ENCODE data around the gene ABR.
"Not testable (repeated sequence)": the region's sequence is repeated elsewhere in the genome, so short reads cannot be mapped to it uniquely, and the experiment has no call there.

Gene ABR

DNA sequence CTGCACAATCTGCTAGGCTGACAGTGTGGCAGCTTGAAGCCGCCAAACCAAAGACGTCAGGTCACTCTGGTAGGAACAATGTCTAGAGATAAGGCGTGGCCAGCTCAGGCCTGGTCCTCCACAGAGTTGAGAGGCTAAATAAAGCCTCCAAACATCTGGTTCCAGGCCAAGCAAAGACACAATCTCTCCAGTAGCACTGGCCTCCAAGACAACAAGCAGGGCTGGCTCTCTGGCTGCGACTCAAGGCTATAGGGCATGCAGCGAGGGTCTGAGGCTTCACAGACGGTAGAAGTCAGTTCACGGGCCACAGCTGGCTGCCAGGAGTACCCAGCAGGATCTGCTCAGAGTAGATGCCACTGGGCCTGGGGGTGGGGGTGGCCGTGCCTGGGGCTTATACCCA is 75.6 kb downstream of the ABR start:
- H3K9ac ChIP-seq (ENCODE audit: low read length), result no peak overlapping the region
- H3K4me1 ChIP-seq (ENCODE audit: control insufficient read depth, insufficient read depth, low read length), result peaks cover 10% of the 10 kb centered on the region
- H3K4me3 ChIP-seq (ENCODE audit: low read depth, low read length), result no peak overlapping the region
- peaks cover 3% of the 10 kb centered on the region for H3K36me3 ChIP-seq (ENCODE audit: control insufficient read depth, insufficient read depth, low read length)
- no peak overlapping the region for H3K27ac ChIP-seq (ENCODE audit: low read depth, low read length)
- H3K9me3 ChIP-seq (ENCODE audit: control insufficient read depth, insufficient read depth, low read depth, low read length), result peaks cover 2% of the 10 kb centered on the region; the same call in 1 of the 2 replicates
- H3K27me3 ChIP-seq (ENCODE audit: control insufficient read depth, insufficient read depth, low read length), result peaks cover 14% of the 10 kb centered on the region

- Histone ChIP-seq H3K9me3 (ENCODE audit: control insufficient read depth, insufficient read depth, low read depth, low read length) (peaks cover 2% of the 10 kb centered on the region; the same call in 1 of the 2 replicates), H3K27ac (ENCODE audit: low read depth, low read length) (no peak overlapping the region), H3K4me3 (ENCODE audit: low read depth, low read length) (no peak overlapping the region), H3K9ac (ENCODE audit: low read length) (no peak overlapping the region), H3K27me3 (ENCODE audit: control insufficient read depth, insufficient read depth, low read length) (no peaks in the 10 kb centered on the region), H3K4me1 (ENCODE audit: control insufficient read depth, insufficient read depth, low read length) (no peaks in the 10 kb centered on the region), H3K36me3 (ENCODE audit: control insufficient read depth, insufficient read depth, low read length) (peaks cover 7% of the 10 kb centered on the region)
These were observed 79.4 kb downstream of the ABR start for GRCh38 chr17:1100382-1100781.

- Histone ChIP-seq H3K27ac (ENCODE audit: low read depth, low read length) (no peak overlapping the region), H3K36me3 (ENCODE audit: control insufficient read depth, insufficient read depth, low read length) (peaks cover 7% of the 10 kb centered on the region), H3K4me3 (ENCODE audit: low read depth, low read length) (no peak overlapping the region), H3K4me1 (ENCODE audit: control insufficient read depth, insufficient read depth, low read length) (no peaks in the 10 kb centered on the region), H3K27me3 (ENCODE audit: control insufficient read depth, insufficient read depth, low read length) (no peaks in the 10 kb centered on the region), H3K9me3 (ENCODE audit: control insufficient read depth, insufficient read depth, low read depth, low read length) (peaks cover 2% of the 10 kb centered on the region; the same call in 1 of the 2 replicates), H3K9ac (ENCODE audit: low read length) (no peak overlapping the region)
These were observed 80.5 kb downstream of the ABR start for GRCh38 chr17:1099242-1099641.

GRCh38 chr17:1097972-1098744 is 81.6 kb downstream of the ABR start:
- H3K27ac ChIP-seq (ENCODE audit: low read depth, low read length); H3K36me3 ChIP-seq (ENCODE audit: control insufficient read depth, insufficient read depth, low read length); H3K9me3 ChIP-seq (ENCODE audit: control insufficient read depth, insufficient read depth, low read depth, low read length); H3K27me3 ChIP-seq (ENCODE audit: control insufficient read depth, insufficient read depth, low read length); H3K4me1 ChIP-seq (ENCODE audit: control insufficient read depth, insufficient read depth, low read length); H3K9ac ChIP-seq (ENCODE audit: low read length); H3K4me3 ChIP-seq (ENCODE audit: low read depth, low read length): not testable (repeated sequence)

GRCh38 chr17:1096215-1096614 is 83.6 kb downstream of the ABR start:
- H3K27me3 ChIP-seq (ENCODE audit: control insufficient read depth, insufficient read depth, low read length), result no peaks in the 10 kb centered on the region
- no peaks in the 10 kb centered on the region for H3K4me1 ChIP-seq (ENCODE audit: control insufficient read depth, insufficient read depth, low read length)
- no peak overlapping the region for H3K27ac ChIP-seq (ENCODE audit: low read depth, low read length)
- no peak overlapping the region for H3K9ac ChIP-seq (ENCODE audit: low read length)
- no peak overlapping the region for H3K4me3 ChIP-seq (ENCODE audit: low read depth, low read length)
- H3K9me3 ChIP-seq (ENCODE audit: control insufficient read depth, insufficient read depth, low read depth, low read length), result no peaks in the 10 kb centered on the region
- H3K36me3 ChIP-seq (ENCODE audit: control insufficient read depth, insufficient read depth, low read length), result peaks cover 12% of the 10 kb centered on the region

GRCh38 chr17:1095853-1096173 is 84.0 kb downstream of the ABR start:
- no peaks in the 10 kb centered on the region for H3K27me3 ChIP-seq (ENCODE audit: control insufficient read depth, insufficient read depth, low read length)
- no peaks in the 10 kb centered on the region for H3K9me3 ChIP-seq (ENCODE audit: control insufficient read depth, insufficient read depth, low read depth, low read length)
- no peak overlapping the region for H3K27ac ChIP-seq (ENCODE audit: low read depth, low read length)
- H3K4me1 ChIP-seq (ENCODE audit: control insufficient read depth, insufficient read depth, low read length), result no peaks in the 10 kb centered on the region
- H3K4me3 ChIP-seq (ENCODE audit: low read depth, low read length), result no peak overlapping the region
- no peak overlapping the region for H3K9ac ChIP-seq (ENCODE audit: low read length)
- H3K36me3 ChIP-seq (ENCODE audit: control insufficient read depth, insufficient read depth, low read length), result peaks cover 13% of the 10 kb centered on the region

- H3K4me3 ChIP-seq (ENCODE audit: low read depth, low read length), result no peak overlapping the region
- H3K36me3 ChIP-seq (ENCODE audit: control insufficient read depth, insufficient read depth, low read length), result peaks cover 12% of the 10 kb centered on the region
- no peak overlapping the region for H3K27ac ChIP-seq (ENCODE audit: low read depth, low read length)
- H3K9ac ChIP-seq (ENCODE audit: low read length), result no peak overlapping the region
- H3K4me1 ChIP-seq (ENCODE audit: control insufficient read depth, insufficient read depth, low read length), result no peaks in the 10 kb centered on the region; the same call in 1 of the 2 replicates
- no peaks in the 10 kb centered on the region for H3K9me3 ChIP-seq (ENCODE audit: control insufficient read depth, insufficient read depth, low read depth, low read length)
- H3K27me3 ChIP-seq (ENCODE audit: control insufficient read depth, insufficient read depth, low read length), result no peaks in the 10 kb centered on the region
These were observed 84.5 kb downstream of the ABR start for GRCh38 chr17:1095090-1095852.

- Histone ChIP-seq H3K4me1 (ENCODE audit: control insufficient read depth, insufficient read depth, low read length) (no peaks in the 10 kb centered on the region; the same call in 1 of the 2 replicates), H3K27ac (ENCODE audit: low read depth, low read length) (no peak overlapping the region), H3K4me3 (ENCODE audit: low read depth, low read length) (no peak overlapping the region), H3K9me3 (ENCODE audit: control insufficient read depth, insufficient read depth, low read depth, low read length) (no peaks in the 10 kb centered on the region), H3K27me3 (ENCODE audit: control insufficient read depth, insufficient read depth, low read length) (no peaks in the 10 kb centered on the region), H3K36me3 (ENCODE audit: control insufficient read depth, insufficient read depth, low read length) (peaks cover 9% of the 10 kb centered on the region), H3K9ac (ENCODE audit: low read length) (no peak overlapping the region)
These were observed 85.2 kb downstream of the ABR start for GRCh38 chr17:1094591-1094990.

GRCh38 chr17:1091900-1092299 is 87.9 kb downstream of the ABR start:
- H3K4me1 ChIP-seq (ENCODE audit: control insufficient read depth, insufficient read depth, low read length), result peaks cover 6% of the 10 kb centered on the region; the same call in 1 of the 2 replicates
- no peak overlapping the region for H3K9ac ChIP-seq (ENCODE audit: low read length)
- 0 out of 2 replicates have a peak overlapping the region, but pooled peaks have one; percentile 10 for H3K27ac ChIP-seq (ENCODE audit: low read depth, low read length)
- no peaks in the 10 kb centered on the region for H3K27me3 ChIP-seq (ENCODE audit: control insufficient read depth, insufficient read depth, low read length)
- no peaks in the 10 kb centered on the region for H3K9me3 ChIP-seq (ENCODE audit: control insufficient read depth, insufficient read depth, low read depth, low read length)
- peaks cover 6% of the 10 kb centered on the region for H3K36me3 ChIP-seq (ENCODE audit: control insufficient read depth, insufficient read depth, low read length)
- no peak overlapping the region for H3K4me3 ChIP-seq (ENCODE audit: low read depth, low read length)

GRCh38 chr17:1091190-1091534 is 88.6 kb downstream of the ABR start:
- Histone ChIP-seq H3K27me3 (ENCODE audit: control insufficient read depth, insufficient read depth, low read length) (no peaks in the 10 kb centered on the region), H3K4me3 (ENCODE audit: low read depth, low read length) (no peak overlapping the region), H3K9me3 (ENCODE audit: control insufficient read depth, insufficient read depth, low read depth, low read length) (no peaks in the 10 kb centered on the region), H3K4me1 (ENCODE audit: control insufficient read depth, insufficient read depth, low read length) (peaks cover 6% of the 10 kb centered on the region; the same call in 1 of the 2 replicates), H3K27ac (ENCODE audit: low read depth, low read length) (no peak overlapping the region), H3K9ac (ENCODE audit: low read length) (no peak overlapping the region), H3K36me3 (ENCODE audit: control insufficient read depth, insufficient read depth, low read length) (peaks cover 6% of the 10 kb centered on the region)

DNA sequence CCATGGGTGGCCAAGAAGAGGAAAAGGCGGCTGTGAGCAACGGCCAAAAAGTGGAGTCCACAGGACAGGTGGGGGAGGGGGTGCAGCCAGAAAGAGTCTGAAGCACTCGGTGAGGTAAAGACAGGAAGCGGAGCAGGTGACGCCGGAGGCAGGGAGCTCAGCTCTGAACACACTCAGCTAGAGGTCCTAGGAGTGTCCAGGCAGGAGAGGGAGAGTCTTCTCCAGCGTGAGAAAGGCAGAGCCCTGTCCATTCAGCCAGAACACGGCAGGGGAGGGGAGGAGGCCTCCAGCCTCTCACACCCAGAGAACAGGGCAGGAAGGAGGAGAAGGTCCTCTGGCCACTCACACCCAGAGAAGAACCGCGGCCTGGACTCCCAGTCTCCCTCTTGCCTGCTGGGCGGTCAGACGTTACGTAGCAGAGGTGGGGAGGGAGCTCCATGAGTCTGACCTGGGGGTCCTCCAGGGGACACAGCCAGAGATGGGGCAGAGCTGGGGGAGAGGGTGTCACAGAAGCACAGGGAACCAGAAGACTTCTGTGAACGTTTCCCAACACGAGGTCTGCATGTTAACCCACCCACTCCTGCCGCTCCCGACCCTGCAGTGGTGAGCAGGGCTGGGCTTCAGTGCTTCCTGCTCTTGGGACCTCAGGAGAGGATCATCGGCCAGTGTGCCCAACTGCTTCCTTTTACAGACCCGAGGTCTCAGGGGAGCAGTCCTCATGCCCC is 89.2 kb downstream of the ABR start:
- no peaks in the 10 kb centered on the region for H3K27me3 ChIP-seq (ENCODE audit: control insufficient read depth, insufficient read depth, low read length)
- H3K9me3 ChIP-seq (ENCODE audit: control insufficient read depth, insufficient read depth, low read depth, low read length), result no peaks in the 10 kb centered on the region
- H3K36me3 ChIP-seq (ENCODE audit: control insufficient read depth, insufficient read depth, low read length), result peaks cover 6% of the 10 kb centered on the region
- H3K9ac ChIP-seq (ENCODE audit: low read length), result no peak overlapping the region
- no peak overlapping the region for H3K4me3 ChIP-seq (ENCODE audit: low read depth, low read length)
- H3K4me1 ChIP-seq (ENCODE audit: control insufficient read depth, insufficient read depth, low read length), result peaks cover 6% of the 10 kb centered on the region; the same call in 1 of the 2 replicates
- no peak overlapping the region for H3K27ac ChIP-seq (ENCODE audit: low read depth, low read length)
